Left ventricle myocardium inferior (tissue), 1 donor: ENCODE data around the gene TJP1. TPM values are rescaled to one million over a fixed set of nuclear protein-coding genes. Genes with fewer than 3 reads are reported as not detected.

Experiments used
- DNase-seq: peaks from one replicate; pipeline ENCODE4 v3.0.0-alpha.2; 2020
- H3K27ac ChIP-seq: fragments of 200-600 bp; replicated peaks from 2 replicates; pipeline ENCODE4 v1.8.0; 2021
- H3K27me3 ChIP-seq: fragments of 200-600 bp; 2 replicates; pipeline ENCODE4 v1.8.0; 2021; ENCODE audit warnings: low read depth
- H3K36me3 ChIP-seq: fragments of 200-600 bp; 2 replicates; pipeline ENCODE4 v1.8.0; 2021
- H3K4me1 ChIP-seq: fragments of 200-600 bp; 2 replicates; pipeline ENCODE4 v1.8.0; 2021
- H3K4me3 ChIP-seq: fragments of 200-600 bp; 2 replicates; pipeline ENCODE4 v1.8.0; 2021; ENCODE audit warnings: mild to moderate bottlenecking, moderate library complexity
- H3K9me3 ChIP-seq: fragments of 200-600 bp; replicated peaks from 2 replicates; pipeline ENCODE4 v1.8.0; 2021
- CTCF ChIP-seq: fragments of 200-600 bp; IDR thresholded peaks from 2 replicates; pipeline ENCODE4 v1.8.0; 2021; ENCODE audit warnings: antibody characterized with exemption, mild to moderate bottlenecking, borderline replicate concordance
- intact Hi-C: fragments of 100-400 bp; cut with micrococcal nuclease; formaldehyde crosslinking; loops from one replicate; pipeline ENCODE4 v1.11.0; 2022
- total RNA-seq: library from RNA; stranded (reverse); fragmentation: NEBNext Ultra II Directional; extraction: Animal tissue kit (Norgen Biotek cat#: 25700); gene quantifications from one replicate; pipeline ENCODE4 v1.2.1, GENCODE V29; 2021
- donor health status: DM: no; HTN: yes; CAD: no; lungs with severe emphysema.

TJP1 gene
- total RNA-seq, 1 donor from 2014 or later: 108 TPM

DNA sequence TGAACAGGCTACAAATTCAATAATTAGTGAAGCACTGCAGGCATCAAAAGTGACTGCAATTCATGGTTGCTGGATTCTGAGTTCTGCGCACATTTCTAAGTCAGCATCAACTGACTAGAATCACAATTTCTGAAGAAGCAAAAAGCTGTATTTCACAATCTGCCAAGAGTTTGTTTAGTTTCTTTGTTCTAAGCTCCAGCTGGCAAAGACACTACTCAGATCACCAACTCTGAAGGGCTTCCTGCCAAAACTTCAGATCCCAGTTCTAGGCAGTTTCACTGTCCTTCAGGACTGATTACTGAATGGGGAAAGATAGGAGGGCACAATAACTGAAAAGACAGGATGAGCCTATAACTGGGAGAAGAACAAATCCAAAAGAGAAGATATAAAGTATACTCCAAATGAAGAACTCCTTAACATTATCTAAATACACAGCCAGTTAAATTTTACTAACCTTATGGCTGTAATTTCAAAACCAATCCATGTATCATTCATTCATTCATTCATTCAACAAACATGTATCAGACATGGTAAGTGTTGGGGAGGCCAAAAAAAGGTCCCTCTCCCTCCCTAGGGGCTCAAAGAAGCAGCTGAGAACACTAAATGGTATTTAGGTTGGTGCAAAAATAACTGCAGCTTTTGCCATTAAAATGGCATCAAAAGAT, 17.1 kb downstream of the TJP1 start:
- no peaks in the 10 kb centered on the region for H3K36me3 ChIP-seq
- no peak for DNase-seq
- intact Hi-C loops: no loop called here

DNA sequence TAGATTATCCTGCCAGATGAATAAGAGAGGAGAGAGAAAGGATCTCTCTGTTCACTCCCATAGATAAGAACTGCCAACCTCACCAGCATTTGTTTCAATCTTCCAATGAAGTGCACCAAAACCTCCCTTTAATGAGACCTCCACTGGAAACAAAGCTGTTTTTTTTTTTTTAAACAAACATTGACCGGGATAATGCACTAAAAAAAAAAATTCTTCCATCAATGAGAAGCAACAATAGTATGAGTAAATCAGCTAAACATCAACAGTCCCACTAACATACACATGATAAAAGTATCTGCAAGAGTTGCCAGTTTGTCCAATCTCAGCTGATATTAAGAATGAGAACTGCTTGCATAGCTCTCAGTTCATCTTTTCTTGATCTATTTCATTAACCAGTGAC, 19.9 kb downstream of the TJP1 start:
- TF ChIP-seq CTCF: no peak
- Histone ChIP-seq H3K27me3 (no peaks in the 10 kb centered on the region), H3K27ac (peak overlapping the region; percentile 68), H3K4me3 (no peak overlapping the region), H3K36me3 (peaks cover 20% of the 10 kb centered on the region), H3K9me3 (no peaks in the 10 kb centered on the region), H3K4me1 (peaks cover 82% of the 10 kb centered on the region)
- intact Hi-C loops: no loop called here
- no peak for DNase-seq

More for the DNA sequence above, 17.1 kb downstream of the TJP1 start:
- H3K9me3 ChIP-seq: no peaks in the 10 kb centered on the region
- H3K4me1 ChIP-seq: peaks cover 97% of the 10 kb centered on the region
- H3K27me3 ChIP-seq: no peaks in the 10 kb centered on the region
- TF ChIP-seq CTCF: no peak
- peak overlapping the region; percentile 59 for H3K27ac ChIP-seq
- no peak overlapping the region for H3K4me3 ChIP-seq

- TF ChIP-seq CTCF: no peak
- H3K27me3 ChIP-seq: no peaks in the 10 kb centered on the region
- peaks cover 20% of the 10 kb centered on the region for H3K36me3 ChIP-seq
- H3K9me3 ChIP-seq: no peaks in the 10 kb centered on the region
- peaks cover 70% of the 10 kb centered on the region for H3K4me1 ChIP-seq
- intact Hi-C loops: no loop called here
- H3K4me3 ChIP-seq: peak overlapping the region; percentile 53
- no peak for DNase-seq
- peak overlapping the region; percentile 68 for H3K27ac ChIP-seq
Observed at GRCh38 chr15:29800491-29801366, 21.5 kb downstream of the TJP1 start.

- Histone ChIP-seq H3K36me3 (peaks cover 20% of the 10 kb centered on the region), H3K4me1 (peaks cover 64% of the 10 kb centered on the region), H3K4me3 (peak overlapping the region; percentile 53), H3K9me3 (no peaks in the 10 kb centered on the region), H3K27me3 (no peaks in the 10 kb centered on the region), H3K27ac (peak overlapping the region; percentile 68)
- intact Hi-C loops: no loop called here
- TF ChIP-seq CTCF: no peak
- DNase-seq: no peak
Observed at GRCh38 chr15:29799859-29800258, 22.4 kb downstream of the TJP1 start.

DNA sequence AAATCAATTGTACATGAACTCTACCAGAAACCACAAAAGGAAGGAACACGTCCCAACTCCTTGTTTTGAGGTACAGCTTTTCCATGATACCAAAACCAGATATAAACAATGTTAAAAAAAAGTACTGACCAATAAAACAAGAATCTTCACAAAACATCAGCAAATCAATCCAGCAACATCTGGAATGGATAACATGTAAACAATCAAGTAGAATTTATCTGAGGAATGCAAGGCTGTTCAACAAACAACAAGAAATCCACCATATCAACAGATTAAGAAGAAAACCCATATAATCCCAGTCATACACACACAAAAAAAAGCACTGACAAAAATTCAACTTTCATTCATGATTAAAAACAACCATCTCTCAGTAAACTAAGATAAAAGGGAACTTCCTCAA, 26.7 kb downstream of the TJP1 start:
- H3K27me3 ChIP-seq: no peaks in the 10 kb centered on the region
- H3K4me3 ChIP-seq: no peak overlapping the region
- H3K36me3 ChIP-seq: peaks cover 26% of the 10 kb centered on the region
- TF ChIP-seq CTCF: no peak
- H3K4me1 ChIP-seq: peaks cover 28% of the 10 kb centered on the region
- no peaks in the 10 kb centered on the region for H3K9me3 ChIP-seq
- intact Hi-C loops: no loop called here
- DNase-seq: no peak
- no peak overlapping the region for H3K27ac ChIP-seq
